Stimulated activated CD8-positive, alpha-beta memory T cell treated with anti-CD3 and anti-CD28 coated beads, Interleukin-7, amount 100 ng/mL, for 1 hour (primary cell): ENCODE data around the gene SLC66A3.

Experiments
- DNase-seq, 2 donors: peaks; one replicate each; pipeline ENCODE4 v3.0.0-alpha.2; 2020; ENCODE audit warnings: low read depth in 2 of 2

SLC66A3 gene

GRCh38 chr2:11155381-11156035 lies at the start of gene SLC66A3:
Gene SLC66A3 (plus strand): TSS chr2:11155467. CDS start chr2:11155547, 80 bp downstream.
- no peak for DNase-seq

DNA sequence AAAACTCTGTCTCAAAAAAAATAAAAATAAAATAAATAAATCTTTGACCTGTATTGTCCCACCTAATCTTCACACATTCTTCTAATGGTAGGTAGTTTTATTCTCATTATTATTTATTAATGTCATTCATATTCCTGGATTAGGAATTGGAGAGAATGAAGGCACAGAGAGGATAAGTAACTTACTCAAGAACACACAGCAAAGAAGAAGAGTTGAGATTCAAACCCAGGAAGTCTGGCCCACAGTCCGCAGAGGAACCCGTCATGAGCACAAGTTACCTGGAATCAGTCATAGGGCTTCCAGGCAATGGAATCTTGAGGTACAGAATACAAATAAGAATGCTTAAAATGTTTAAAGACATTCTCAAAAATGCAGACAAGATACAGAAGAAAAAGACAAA lies 46.3 kb upstream of the SLC66A3 start:
- no peak for DNase-seq

GRCh38 chr2:11112870-11113428 lies 42.3 kb upstream of the SLC66A3 start:
- DNase-seq, result no peak

- no peak for DNase-seq
These were observed 37.5 kb upstream of the SLC66A3 start for GRCh38 chr2:11117776-11118175.

DNA sequence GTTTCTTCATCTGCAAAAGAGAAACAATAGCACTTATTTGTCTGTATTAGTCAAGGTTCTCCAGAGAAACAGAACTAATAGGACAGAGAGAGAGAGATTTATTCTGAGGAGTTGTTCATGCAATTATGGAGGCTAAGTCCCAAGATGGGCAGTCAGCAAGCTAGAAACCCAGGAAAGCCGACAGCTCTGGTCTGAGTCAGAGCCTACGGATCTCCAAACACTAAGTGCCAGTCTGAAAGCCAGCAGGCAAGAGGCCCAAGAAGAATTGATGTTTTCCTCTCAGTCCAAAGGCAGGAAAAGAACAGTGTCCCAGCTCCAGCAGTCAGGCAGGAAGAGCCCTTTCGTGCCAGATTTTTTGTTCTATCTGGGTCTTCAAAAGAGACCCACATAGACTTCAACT lies 36.5 kb upstream of the SLC66A3 start:
- no peak for DNase-seq

DNA sequence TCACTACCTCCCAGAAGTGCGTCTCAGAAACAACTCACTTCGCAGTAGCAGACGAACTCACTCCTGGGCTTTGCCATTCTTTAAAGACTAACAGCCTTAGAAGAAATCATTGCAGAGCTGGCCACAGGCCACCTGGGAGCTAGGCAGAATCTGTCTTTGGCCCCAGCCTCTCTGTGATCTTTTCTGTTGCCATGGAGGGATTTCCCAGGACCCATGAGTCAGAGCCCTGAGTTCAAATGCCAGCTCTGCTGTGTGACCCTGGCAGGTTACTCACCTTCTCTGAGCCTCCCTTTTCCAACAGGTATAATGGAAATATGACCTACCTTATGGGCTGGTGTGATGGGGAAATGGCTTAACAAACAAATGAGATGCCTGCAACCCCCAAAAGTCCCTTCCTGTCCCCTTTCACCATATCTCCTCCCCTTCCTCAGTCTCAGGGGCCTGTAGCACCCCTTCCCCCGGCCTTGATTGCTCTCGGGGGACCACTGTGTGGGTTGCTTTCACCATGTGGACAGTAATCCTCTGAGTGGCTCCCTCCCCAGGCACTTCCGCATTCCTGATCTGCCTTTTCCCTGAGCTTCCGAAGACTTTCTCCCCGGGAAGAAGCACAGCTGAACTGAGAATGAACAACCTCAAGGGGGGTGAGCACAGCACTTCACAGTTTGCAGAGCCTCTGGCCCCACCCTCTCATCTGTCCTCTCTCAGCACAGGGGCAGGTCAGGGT lies 34.0 kb upstream of the SLC66A3 start:
- DNase-seq, result no peak

DNA sequence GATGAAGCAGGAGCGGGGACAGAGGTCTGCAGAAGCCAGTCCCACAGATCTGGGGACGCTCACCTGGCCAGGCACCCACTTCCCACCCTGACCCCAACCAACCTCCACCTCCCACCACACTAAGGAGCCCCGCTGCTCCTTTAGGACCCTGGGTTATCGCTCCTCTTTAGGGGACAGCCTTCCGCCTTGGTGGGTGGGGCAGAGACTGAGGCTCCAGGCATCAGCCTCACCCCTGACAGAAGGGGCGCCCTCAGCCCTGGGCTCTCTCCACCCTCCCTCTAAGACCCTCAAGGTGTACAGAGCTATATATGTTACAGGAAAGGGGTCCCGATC lies 33.5 kb upstream of the SLC66A3 start:
- DNase-seq, result no peak

GRCh38 chr2:11122380-11122779 lies 32.9 kb upstream of the SLC66A3 start:
- no peak for DNase-seq

- DNase-seq, result no peak
These were observed 32.1 kb upstream of the SLC66A3 start for GRCh38 chr2:11123001-11123809.

GRCh38 chr2:11123856-11124759 lies 31.2 kb upstream of the SLC66A3 start:
- DNase-seq, result peak in 1 of 2 donors; percentile 36

DNA sequence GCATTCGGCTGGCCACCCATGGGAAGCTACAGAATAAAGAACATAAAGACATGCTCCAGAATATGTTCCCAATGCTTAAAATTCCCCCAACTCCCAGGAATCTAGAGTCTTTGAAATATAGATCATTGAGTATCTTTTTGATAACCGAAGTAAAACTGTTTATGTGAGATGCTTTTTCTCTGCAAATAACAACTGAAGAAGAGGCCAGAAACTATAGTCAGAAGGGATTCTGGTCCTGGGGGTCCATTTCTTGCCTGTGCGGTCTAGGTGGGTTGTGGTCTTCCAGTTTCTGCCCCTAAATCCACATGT lies 30.6 kb upstream of the SLC66A3 start:
- no peak for DNase-seq

GRCh38 chr2:11127761-11128160 lies 27.5 kb upstream of the SLC66A3 start:
- no peak for DNase-seq

DNA sequence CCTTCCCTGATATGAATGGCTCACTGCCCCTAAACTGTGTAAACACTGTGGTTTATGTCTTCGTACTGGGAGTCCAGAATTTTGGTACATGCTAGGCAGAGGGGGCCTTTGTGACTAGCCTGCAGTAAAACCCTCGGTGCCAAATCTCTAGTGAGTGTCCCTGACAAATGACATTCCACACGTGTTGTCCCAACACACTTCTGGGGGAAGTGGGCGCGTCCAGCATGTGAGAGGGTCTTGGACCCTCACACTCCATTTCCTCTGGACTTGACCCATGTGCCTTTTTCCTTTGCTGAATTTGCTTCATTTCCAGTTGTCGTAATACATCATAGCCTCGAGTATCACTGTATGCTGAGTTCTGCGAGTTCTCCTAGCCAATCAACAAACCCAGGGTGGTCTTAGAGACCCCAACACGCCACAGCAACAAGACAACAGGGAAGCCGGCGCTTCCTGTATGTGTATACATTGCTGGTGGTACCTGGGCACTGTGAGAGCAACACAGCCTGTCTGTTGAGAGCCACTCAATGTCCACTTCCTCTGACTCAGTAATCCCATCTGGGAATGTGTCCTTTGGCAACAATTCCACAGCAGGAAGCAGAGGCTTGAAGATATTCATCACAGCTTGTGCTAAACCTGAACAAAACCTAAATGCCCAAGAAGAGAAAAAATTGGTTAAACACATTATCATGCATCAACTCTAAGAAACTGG lies 26.9 kb upstream of the SLC66A3 start:
- no peak for DNase-seq

GRCh38 chr2:11129598-11130449 lies 25.4 kb upstream of the SLC66A3 start:
- peak; percentile 51 to 64 for DNase-seq

- DNase-seq, result no peak
These were observed 23.9 kb upstream of the SLC66A3 start for GRCh38 chr2:11131166-11131920.

- no peak for DNase-seq
These were observed 23.1 kb upstream of the SLC66A3 start for GRCh38 chr2:11132036-11132671.

DNA sequence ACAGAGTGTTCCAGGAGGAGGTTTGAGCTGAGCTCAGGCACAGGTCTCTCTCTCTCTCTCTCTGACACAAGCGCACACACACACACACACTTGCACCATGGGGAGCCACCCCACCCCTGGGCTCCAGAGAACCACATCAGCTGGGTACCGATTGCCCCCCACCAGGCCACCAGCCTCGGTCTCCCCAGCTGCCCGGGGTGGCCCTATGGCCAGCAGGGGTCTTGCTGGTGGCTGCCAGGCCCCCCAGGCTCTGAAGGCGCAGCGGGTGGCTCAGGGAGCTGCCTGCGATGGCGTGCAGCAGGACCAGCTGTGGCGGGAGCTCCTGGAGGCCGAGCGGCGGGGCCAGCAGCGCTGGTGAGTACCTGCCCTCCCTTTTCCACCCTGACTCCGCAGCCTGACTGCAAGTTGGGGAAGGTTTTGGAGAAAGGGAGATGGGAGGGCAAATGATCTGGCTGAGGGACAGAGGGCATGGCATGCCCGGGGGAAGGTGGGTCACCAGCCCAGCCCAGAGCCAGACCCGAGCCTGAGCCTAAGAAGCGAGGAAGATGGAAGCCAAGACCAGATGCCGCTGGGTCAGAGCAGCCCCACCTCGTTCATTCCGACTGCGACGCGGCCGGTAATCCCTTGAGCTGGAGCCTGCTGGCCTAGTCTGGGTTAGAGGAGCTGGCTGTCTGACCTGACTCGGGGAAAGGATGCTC lies 21.9 kb upstream of the SLC66A3 start:
- DNase-seq, result no peak

DNA sequence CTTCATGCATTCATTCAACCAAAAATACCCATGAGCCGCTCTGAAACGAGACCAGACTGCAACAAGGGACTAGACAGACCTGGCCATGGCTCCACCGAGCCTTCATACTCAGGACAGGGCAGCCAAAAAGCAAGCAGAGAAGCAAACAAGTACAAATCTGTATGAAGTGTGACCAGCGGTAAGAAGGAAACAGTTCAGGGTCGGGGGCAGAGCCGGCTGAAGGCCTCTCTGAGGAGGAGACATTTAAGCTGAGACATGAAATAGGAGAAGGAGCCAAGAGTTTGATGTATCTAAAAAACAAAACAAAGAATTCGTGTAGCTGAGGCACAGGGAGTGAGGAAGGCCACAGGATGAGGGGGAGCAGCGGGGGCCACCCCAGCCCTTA lies 21.3 kb upstream of the SLC66A3 start:
- DNase-seq, result no peak
